Spleen (tissue), 11 donors: Measurements from ENCODE around the gene MAPK8IP3. TPM values are rescaled to one million over a fixed set of nuclear protein-coding genes. Genes with fewer than 3 reads are reported as not detected.

Experiments used
- DNase-seq: peaks from one replicate; pipeline ENCODE4 v3.0.0-alpha.2; 2020
- H3K27ac ChIP-seq, 8 donors: fragments of 200-600 bp; sonication (generic) in 7 of 8; 1 replicate in 4 of 8; 2 replicates in 4 of 8; pipeline versions ENCODE4 v1.5.0 to v1.8.0; 2016 to 2021; ENCODE audit warnings: inconsistent platforms in 4 of 8, mild to moderate bottlenecking in 4 of 8, moderate library complexity in 1 of 8
- H3K27me3 ChIP-seq, 7 donors: fragments of 200-600 bp; sonication (generic) in 6 of 7; replicated peaks in 1 of 7; 1 replicate in 4 of 7; 2 replicates in 3 of 7; pipeline versions ENCODE4 v1.5.0 to v1.8.0; 2016 to 2021; ENCODE audit warnings: inconsistent platforms in 3 of 7, mild to moderate bottlenecking in 1 of 7
- H3K36me3 ChIP-seq, 6 donors: fragments of 200-600 bp; sonication (generic) in 5 of 6; 1 replicate in 4 of 6; 2 replicates in 2 of 6; pipeline versions ENCODE4 v1.5.0 to v1.8.0; 2016 to 2021; ENCODE audit warnings: inconsistent platforms in 2 of 6
- H3K4me1 ChIP-seq, 6 donors: fragments of 200-600 bp; sonication (generic) in 5 of 6; 1 replicate in 3 of 6; 2 replicates in 3 of 6; pipeline versions ENCODE4 v1.5.0 to v1.8.0; 2016 to 2021; ENCODE audit warnings: inconsistent platforms in 3 of 6
- H3K4me3 ChIP-seq, 8 donors: fragments of 200-600 bp; sonication (generic) in 7 of 8; 1 replicate in 4 of 8; 2 replicates in 4 of 8; pipeline versions ENCODE4 v1.5.0 to v1.8.0; 2016 to 2021; ENCODE audit warnings: inconsistent platforms in 4 of 8, mild to moderate bottlenecking in 4 of 8, moderate library complexity in 2 of 8
- H3K9me3 ChIP-seq, 8 donors: fragments of 200-600 bp; sonication (generic) in 7 of 8; 1 replicate in 4 of 8; 2 replicates in 4 of 8; pipeline versions ENCODE4 v1.5.0 to v1.8.0; 2016 to 2021; ENCODE audit warnings: inconsistent platforms in 4 of 8
- POLR2A ChIP-seq, 3 donors: fragments of 450-650 bp; IDR thresholded peaks; one replicate each; pipeline ENCODE4 v1.5.1; 2017; ENCODE audit warnings: antibody characterized with exemption in 3 of 3, mild to moderate bottlenecking in 1 of 3
- POLR2AphosphoS5 ChIP-seq, 3 donors: sonication (generic); formaldehyde crosslinking; IDR thresholded peaks; one replicate each; pipeline ENCODE4 v1.5.1; 2017; ENCODE audit warnings: antibody characterized with exemption in 3 of 3
- WGBS, 5 donors: extraction: QIAGEN DNeasy Blood & Tissue Kit in 3 of 5; methylation state at CpG; one replicate each; pipeline versions ENCODE4 v1.1.5 to v1.1.7; 2013 to 2018; 5-methylcytosine and 5-hydroxymethylcytosine counted together
- intact Hi-C: fragments of 100-400 bp; cut with DNase I; formaldehyde crosslinking; loops from one replicate; pipeline ENCODE4 v1.15.0; 2023; ENCODE audit warnings: low total_unique reads
- polyA plus RNA-seq, 3 donors: library from polyadenylated mRNA; stranded (reverse); fragments of 200-250 nt; gene quantifications; one replicate each; pipeline ENCODE4 v1.2.1, GENCODE V29; 2013
- total RNA-seq, 7 donors: library from RNA; depleted of rRNA in 3 of 7; stranded (reverse); fragments of >200 nt in 3 of 7; fragmentation: NEBNext Ultra II Directional in 4 of 7; extraction: Animal tissue kit (Norgen Biotek cat#: 25700) in 4 of 7; gene quantifications; one replicate each; pipeline versions ENCODE4 v1.1.0 to v1.2.1, GENCODE V29; 2016 to 2021
- TF ChIP-seq, protein P1 (sequence below), 11 experiments: fragments of 200-600 bp in 7 of 11; fragments of 450-650 bp in 4 of 11; sonication (generic) in 4 of 11; IDR thresholded peaks in 8 of 11; conservative IDR thresholded peaks in 3 of 11; 1 replicate in 7 of 11; 2 replicates in 4 of 11; pipeline versions ENCODE4 v1.4.0 to v1.8.0; 2016 to 2021; ENCODE audit warnings: antibody characterized with exemption in 11 of 11, inconsistent platforms in 4 of 11, mild to moderate bottlenecking in 1 of 11
- donor health status: healthy with polysubstance abuse.
- donor health status: DM: no; HTN: no; CAD: no; lungs with moderate emphysema.
- donor health status: DM: no; HTN: no; CAD: no.
- donor health status: Bipolar disorder and iron deficiency.
- donor health status: healthy.
- donor health status: DM: no; HTN: no; CAD: no.
- donor health status: DM: yes; HTN: yes; CAD: no.

MAPK8IP3 gene
- total and polyA plus RNA-seq, 10 donors = 27.2 to 134 (median 114) TPM

- Histone ChIP-seq H3K4me1 (peaks cover 16 to 44% (median 22%) of the 10 kb centered on the region in 6 donors), H3K27me3 (no peaks in the 10 kb centered on the region), H3K27ac (peak within 1 kb of the TSS in 7 of 8 donors; percentile 43 to 87 (median 82)), H3K36me3 (peaks cover 0 to 34% (median 23%) of the 10 kb centered on the region in 6 donors), H3K4me3 (peak within 1 kb of the TSS; percentile 75 to 94 (median 88)), H3K9me3 (no peaks in the 10 kb centered on the region)
- peak; percentile 97 for DNase-seq
- TF ChIP-seq POLR2AphosphoS5 (IDR thresholded peaks at IDR 0.05) = peak; percentile 83 to 88 (median 87)
- no peak for TF ChIP-seq POLR2A (IDR thresholded peaks at IDR 0.05)
- TF ChIP-seq, protein P1, sequence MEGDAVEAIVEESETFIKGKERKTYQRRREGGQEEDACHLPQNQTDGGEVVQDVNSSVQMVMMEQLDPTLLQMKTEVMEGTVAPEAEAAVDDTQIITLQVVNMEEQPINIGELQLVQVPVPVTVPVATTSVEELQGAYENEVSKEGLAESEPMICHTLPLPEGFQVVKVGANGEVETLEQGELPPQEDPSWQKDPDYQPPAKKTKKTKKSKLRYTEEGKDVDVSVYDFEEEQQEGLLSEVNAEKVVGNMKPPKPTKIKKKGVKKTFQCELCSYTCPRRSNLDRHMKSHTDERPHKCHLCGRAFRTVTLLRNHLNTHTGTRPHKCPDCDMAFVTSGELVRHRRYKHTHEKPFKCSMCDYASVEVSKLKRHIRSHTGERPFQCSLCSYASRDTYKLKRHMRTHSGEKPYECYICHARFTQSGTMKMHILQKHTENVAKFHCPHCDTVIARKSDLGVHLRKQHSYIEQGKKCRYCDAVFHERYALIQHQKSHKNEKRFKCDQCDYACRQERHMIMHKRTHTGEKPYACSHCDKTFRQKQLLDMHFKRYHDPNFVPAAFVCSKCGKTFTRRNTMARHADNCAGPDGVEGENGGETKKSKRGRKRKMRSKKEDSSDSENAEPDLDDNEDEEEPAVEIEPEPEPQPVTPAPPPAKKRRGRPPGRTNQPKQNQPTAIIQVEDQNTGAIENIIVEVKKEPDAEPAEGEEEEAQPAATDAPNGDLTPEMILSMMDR (IDR thresholded peaks at IDR 0.05 in 8 of 11, conservative IDR thresholded peaks at IDR 0.05 in 3 of 11) = peak in 5 of 11 experiments; percentile 6 to 34 (median 25)
- WGBS, 5 donors = 0 to 1% (median 0%) methylated on average over 19 to 79 of the region's 79 CpGs
- intact Hi-C loops = no loop called here
These were observed 28.0 kb upstream of the MAPK8IP3 start, which contains the start of gene JPT2 for GRCh38 chr16:1677942-1678499. JPT2 (plus strand) TSS chr16:1678279; CDS start chr16:1678313, 34 bp downstream.

DNA sequence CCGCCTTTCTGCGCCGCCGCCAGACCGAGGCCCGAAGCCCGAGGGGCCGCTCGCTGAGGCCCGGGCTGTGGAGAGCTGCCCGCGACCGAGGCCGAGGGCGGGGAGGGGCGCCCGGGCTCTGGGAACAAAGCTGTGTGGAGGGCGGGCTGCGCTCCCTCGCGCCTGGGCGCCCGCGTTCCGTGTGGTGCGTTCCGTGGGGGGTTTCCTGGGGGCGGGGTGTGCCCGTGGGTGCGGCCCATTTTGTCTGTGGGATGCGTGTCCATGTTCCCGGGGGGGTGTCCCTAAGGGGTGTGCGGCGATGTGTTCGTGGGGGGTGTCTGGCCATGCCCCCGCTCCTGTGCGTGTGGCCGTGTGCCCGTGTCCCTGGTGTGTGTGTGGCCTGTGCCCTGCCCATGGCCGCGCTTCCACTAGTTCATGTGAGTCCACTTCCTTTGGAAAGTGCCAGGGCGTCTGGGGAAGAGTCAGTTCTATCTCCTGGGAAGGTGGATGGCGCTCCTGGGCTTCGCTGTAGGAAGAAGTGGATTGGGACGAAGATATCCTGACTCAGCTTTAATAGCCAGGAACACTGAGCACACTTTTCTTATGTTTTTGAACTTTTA is 27.4 kb upstream of the MAPK8IP3 start:
- H3K27me3 ChIP-seq = no peaks in the 10 kb centered on the region
- TF ChIP-seq POLR2AphosphoS5 (IDR thresholded peaks at IDR 0.05) (peak in 1 of 3 donors; percentile 16), POLR2A (IDR thresholded peaks at IDR 0.05) (no peak)
- intact Hi-C loops = no loop called here
- peak overlapping the region in 7 of 8 donors; percentile 43 to 87 (median 82) for H3K27ac ChIP-seq
- H3K4me3 ChIP-seq = peak overlapping the region; percentile 75 to 94 (median 88)
- 1 to 11% (median 2%) methylated on average over 6 to 45 of the region's 45 CpGs for WGBS, 5 donors
- H3K4me1 ChIP-seq = peaks cover 16 to 44% (median 22%) of the 10 kb centered on the region in 6 donors
- no peak for DNase-seq
- H3K36me3 ChIP-seq = peaks cover 0 to 34% (median 21%) of the 10 kb centered on the region in 6 donors
- H3K9me3 ChIP-seq = no peaks in the 10 kb centered on the region

GRCh38 chr16:1680361-1680760 is 25.6 kb upstream of the MAPK8IP3 start:
- DNase-seq = no peak

GRCh38 chr16:1681032-1681431 is 25.0 kb upstream of the MAPK8IP3 start:
- intact Hi-C loops = no loop called here
- Histone ChIP-seq H3K4me3 (no peak overlapping the region), H3K4me1 (peaks cover 16 to 44% (median 22%) of the 10 kb centered on the region in 6 donors), H3K27me3 (no peaks in the 10 kb centered on the region), H3K36me3 (peaks cover 0 to 34% (median 14%) of the 10 kb centered on the region in 6 donors), H3K9me3 (no peaks in the 10 kb centered on the region), H3K27ac (no peak overlapping the region)
- DNase-seq = no peak
- TF ChIP-seq POLR2A (IDR thresholded peaks at IDR 0.05) = no peak
- no peak for TF ChIP-seq POLR2AphosphoS5 (IDR thresholded peaks at IDR 0.05)
- TF ChIP-seq, protein P1 (IDR thresholded peaks at IDR 0.05 in 8 of 11, conservative IDR thresholded peaks at IDR 0.05 in 3 of 11) = no peak
- WGBS, 5 donors = 87 to 96% (median 95%) methylated on average over 10 of the region's 10 CpGs

More at GRCh38 chr16:1680361-1680760, 25.6 kb upstream of the MAPK8IP3 start:
- Histone ChIP-seq H3K4me3 (no peak overlapping the region), H3K9me3 (no peaks in the 10 kb centered on the region), H3K27me3 (no peaks in the 10 kb centered on the region), H3K27ac (no peak overlapping the region), H3K4me1 (peaks cover 16 to 44% (median 22%) of the 10 kb centered on the region in 6 donors), H3K36me3 (peaks cover 0 to 34% (median 12%) of the 10 kb centered on the region in 6 donors)
- TF ChIP-seq, protein P1 (IDR thresholded peaks at IDR 0.05 in 8 of 11, conservative IDR thresholded peaks at IDR 0.05 in 3 of 11) = no peak
- no peak for TF ChIP-seq POLR2AphosphoS5 (IDR thresholded peaks at IDR 0.05)
- no peak for TF ChIP-seq POLR2A (IDR thresholded peaks at IDR 0.05)
- WGBS, 5 donors = 94 to 97% (median 95%) methylated on average over 14 of the region's 14 CpGs
- intact Hi-C loops = no loop called here
